Ishikawa (cell line): ENCODE results near the gene MTIF3.

Experiments used
- CEBPB ChIP-seq: IDR thresholded peaks from 2 replicates; pipeline ENCODE4 v1.6.1; 2012
- CREB1 ChIP-seq: IDR thresholded peaks from 2 replicates; pipeline ENCODE4 v1.6.1; 2012; ENCODE audit warnings: low read depth
- EGR1 ChIP-seq: IDR thresholded peaks from 2 replicates; pipeline ENCODE4 v1.6.1; 2012
- EP300 ChIP-seq: IDR thresholded peaks from 2 replicates; pipeline ENCODE4 v1.6.1; 2012; ENCODE audit warnings: borderline replicate concordance
- FOXM1 ChIP-seq: IDR thresholded peaks from 2 replicates; pipeline ENCODE4 v1.6.1; 2012; ENCODE audit warnings: low read depth, borderline replicate concordance
- NFIC ChIP-seq: IDR thresholded peaks from 2 replicates; pipeline ENCODE4 v1.6.1; 2012
- RAD21 ChIP-seq: IDR thresholded peaks from 2 replicates; pipeline ENCODE4 v1.6.1; 2012; ENCODE audit warnings: low read depth
- TAF1 ChIP-seq: IDR thresholded peaks from 2 replicates; pipeline ENCODE4 v1.6.1; 2012; ENCODE audit warnings: low read depth, mild to moderate bottlenecking
- TCF12 ChIP-seq: IDR thresholded peaks from 2 replicates; pipeline ENCODE4 v1.6.1; 2012; ENCODE audit warnings: low read depth
- TEAD4 ChIP-seq: IDR thresholded peaks from 2 replicates; pipeline ENCODE4 v1.6.1; 2012
- YY1 ChIP-seq: IDR thresholded peaks from 2 replicates; pipeline ENCODE4 v1.6.1; 2012; ENCODE audit warnings: low read depth
- ZBTB7A ChIP-seq: IDR thresholded peaks from 2 replicates; pipeline ENCODE4 v1.6.1; 2012; ENCODE audit warnings: low read depth
- TF ChIP-seq, protein P1 (sequence below): IDR thresholded peaks from 2 replicates; pipeline ENCODE4 v1.6.1; 2012; ENCODE audit warnings: low read depth, mild to moderate bottlenecking
- TF ChIP-seq, protein P2 (sequence below): IDR thresholded peaks from 2 replicates; pipeline ENCODE4 v1.6.1; 2012
- TF ChIP-seq, protein P3 (sequence below): IDR thresholded peaks from 2 replicates; pipeline ENCODE4 v1.6.1; 2012

The MTIF3 gene

DNA sequence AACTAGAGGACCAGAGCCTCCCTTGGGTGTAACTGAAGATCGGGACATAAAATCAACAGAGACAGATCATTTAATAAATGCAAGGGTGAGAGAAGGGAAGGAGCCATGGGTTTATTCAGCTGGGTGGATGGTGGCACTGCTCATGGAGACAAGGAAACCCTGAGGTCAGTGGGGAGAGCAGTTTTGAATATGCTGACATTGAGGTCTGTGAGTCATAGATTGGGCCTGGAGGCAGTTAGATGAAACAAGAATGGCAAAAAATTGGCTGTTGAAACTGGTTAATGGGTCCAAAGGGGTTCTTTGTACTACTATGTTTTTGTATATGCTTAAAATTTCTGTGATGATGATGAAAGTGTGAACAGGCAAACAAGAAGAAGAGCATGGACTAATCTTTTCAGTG is 31.0 kb downstream of the MTIF3 start:
- TF ChIP-seq RAD21, result no peak
- TF ChIP-seq, protein P1, sequence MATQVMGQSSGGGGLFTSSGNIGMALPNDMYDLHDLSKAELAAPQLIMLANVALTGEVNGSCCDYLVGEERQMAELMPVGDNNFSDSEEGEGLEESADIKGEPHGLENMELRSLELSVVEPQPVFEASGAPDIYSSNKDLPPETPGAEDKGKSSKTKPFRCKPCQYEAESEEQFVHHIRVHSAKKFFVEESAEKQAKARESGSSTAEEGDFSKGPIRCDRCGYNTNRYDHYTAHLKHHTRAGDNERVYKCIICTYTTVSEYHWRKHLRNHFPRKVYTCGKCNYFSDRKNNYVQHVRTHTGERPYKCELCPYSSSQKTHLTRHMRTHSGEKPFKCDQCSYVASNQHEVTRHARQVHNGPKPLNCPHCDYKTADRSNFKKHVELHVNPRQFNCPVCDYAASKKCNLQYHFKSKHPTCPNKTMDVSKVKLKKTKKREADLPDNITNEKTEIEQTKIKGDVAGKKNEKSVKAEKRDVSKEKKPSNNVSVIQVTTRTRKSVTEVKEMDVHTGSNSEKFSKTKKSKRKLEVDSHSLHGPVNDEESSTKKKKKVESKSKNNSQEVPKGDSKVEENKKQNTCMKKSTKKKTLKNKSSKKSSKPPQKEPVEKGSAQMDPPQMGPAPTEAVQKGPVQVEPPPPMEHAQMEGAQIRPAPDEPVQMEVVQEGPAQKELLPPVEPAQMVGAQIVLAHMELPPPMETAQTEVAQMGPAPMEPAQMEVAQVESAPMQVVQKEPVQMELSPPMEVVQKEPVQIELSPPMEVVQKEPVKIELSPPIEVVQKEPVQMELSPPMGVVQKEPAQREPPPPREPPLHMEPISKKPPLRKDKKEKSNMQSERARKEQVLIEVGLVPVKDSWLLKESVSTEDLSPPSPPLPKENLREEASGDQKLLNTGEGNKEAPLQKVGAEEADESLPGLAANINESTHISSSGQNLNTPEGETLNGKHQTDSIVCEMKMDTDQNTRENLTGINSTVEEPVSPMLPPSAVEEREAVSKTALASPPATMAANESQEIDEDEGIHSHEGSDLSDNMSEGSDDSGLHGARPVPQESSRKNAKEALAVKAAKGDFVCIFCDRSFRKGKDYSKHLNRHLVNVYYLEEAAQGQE, result no peak
- TF ChIP-seq YY1, result no peak
- TF ChIP-seq, protein P2, sequence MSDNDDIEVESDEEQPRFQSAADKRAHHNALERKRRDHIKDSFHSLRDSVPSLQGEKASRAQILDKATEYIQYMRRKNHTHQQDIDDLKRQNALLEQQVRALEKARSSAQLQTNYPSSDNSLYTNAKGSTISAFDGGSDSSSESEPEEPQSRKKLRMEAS, result no peak

DNA sequence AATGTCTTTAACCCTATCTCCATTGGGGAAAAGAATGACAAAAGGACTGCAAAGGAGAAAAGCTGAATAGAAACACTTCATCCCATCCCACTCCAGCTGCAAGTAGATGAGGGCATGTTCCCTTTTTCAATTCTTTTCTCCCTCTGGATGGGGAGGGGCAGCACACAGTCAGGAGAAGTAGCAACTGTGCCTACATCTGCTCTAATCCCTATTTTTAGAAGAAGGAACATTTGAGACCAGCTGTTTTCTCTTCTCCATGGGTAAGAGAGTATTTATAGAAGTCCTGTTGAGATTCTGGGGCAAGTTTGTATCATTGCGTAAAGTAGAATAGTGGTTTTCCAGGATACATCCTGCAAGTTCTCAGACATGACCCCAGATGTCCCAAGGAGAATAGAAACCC is 35.2 kb downstream of the MTIF3 start:
- TF ChIP-seq, protein P2, result no peak
- TF ChIP-seq TEAD4 (no peak), RAD21 (no peak), YY1 (no peak), CEBPB (no peak), NFIC (no peak), ZBTB7A (no peak), TCF12 (no peak), CREB1 (no peak), TAF1 (no peak), EP300 (no peak), EGR1 (no peak), FOXM1 (no peak)
- TF ChIP-seq, protein P1, result no peak
- TF ChIP-seq, protein P3, sequence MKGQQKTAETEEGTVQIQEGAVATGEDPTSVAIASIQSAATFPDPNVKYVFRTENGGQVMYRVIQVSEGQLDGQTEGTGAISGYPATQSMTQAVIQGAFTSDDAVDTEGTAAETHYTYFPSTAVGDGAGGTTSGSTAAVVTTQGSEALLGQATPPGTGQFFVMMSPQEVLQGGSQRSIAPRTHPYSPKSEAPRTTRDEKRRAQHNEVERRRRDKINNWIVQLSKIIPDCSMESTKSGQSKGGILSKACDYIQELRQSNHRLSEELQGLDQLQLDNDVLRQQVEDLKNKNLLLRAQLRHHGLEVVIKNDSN, result no peak

DNA sequence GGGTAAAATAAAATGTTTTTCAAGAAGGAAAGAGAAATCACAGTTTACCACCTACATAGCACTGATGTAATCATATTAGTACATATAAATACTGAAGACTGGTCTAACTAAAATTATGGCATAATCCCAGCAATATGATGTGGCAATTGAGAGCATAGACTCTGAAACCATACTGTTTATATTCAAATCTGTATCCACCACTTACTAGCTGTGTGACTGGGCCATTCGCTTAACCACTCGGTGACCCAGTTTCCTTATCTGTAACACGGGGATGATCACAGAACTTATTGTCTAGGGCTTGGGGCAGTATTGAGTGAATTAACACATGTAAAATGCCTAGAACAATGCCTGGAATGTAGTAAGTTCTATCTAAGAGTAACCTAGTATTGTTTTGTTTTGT is 39.0 kb downstream of the MTIF3 start:
- TF ChIP-seq RAD21, result no peak
- TF ChIP-seq, protein P2, result no peak
- no peak for TF ChIP-seq TAF1
- no peak for TF ChIP-seq TCF12
- no peak for TF ChIP-seq FOXM1
- no peak for TF ChIP-seq ZBTB7A
- TF ChIP-seq CEBPB, result no peak
- no peak for TF ChIP-seq NFIC

DNA sequence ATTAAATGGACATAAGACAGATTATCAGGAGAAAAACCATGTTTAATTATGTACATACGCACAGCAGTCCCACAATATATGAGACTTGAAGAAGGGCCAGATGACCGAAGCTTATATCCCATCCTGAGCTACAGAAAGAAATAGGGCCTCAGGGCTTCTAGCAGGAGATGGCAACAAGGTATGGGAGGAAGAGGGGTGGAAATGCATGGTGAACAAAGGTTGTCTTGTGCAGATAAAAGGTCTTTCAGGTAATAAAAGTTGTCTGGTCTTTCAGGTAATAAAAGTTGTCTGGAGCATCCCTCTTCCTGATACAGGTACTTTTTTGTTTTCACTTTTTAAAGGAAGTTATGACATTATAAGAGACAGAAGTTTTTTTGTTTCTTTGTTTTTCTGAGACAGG is 41.4 kb downstream of the MTIF3 start:
- no peak for TF ChIP-seq ZBTB7A
- TF ChIP-seq YY1, result no peak
- no peak for TF ChIP-seq TAF1
- TF ChIP-seq TEAD4, result no peak
- TF ChIP-seq, protein P3, result no peak
- TF ChIP-seq CEBPB, result no peak
- TF ChIP-seq TCF12, result no peak
- TF ChIP-seq EP300, result no peak
- no peak for TF ChIP-seq RAD21
- TF ChIP-seq, protein P2, result no peak
- no peak for TF ChIP-seq FOXM1
- no peak for TF ChIP-seq NFIC
- TF ChIP-seq, protein P1, result no peak
- no peak for TF ChIP-seq CREB1
- TF ChIP-seq EGR1, result no peak

DNA sequence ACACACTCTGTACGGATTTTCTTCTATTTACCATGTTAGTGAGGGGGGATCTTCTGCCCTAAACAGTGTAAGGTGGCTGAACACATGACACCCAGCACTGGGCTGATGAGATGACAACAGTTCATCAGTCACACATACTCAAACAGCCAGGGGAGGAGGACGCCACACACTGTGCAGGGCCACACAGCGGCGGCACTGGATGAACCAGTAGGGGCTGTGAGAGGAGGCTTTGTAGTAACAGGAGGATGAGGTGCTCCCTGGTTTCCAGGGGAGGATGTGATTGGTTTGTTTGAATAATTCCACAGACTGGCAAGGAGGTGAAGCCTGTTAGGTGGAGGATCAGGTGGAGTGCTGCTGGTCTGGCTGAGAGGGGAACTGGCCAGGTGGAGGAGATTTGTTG is 42.3 kb downstream of the MTIF3 start:
- TF ChIP-seq, protein P1, result no peak
- TF ChIP-seq RAD21, result no peak
- TF ChIP-seq, protein P2, result no peak
- no peak for TF ChIP-seq NFIC
- TF ChIP-seq YY1, result no peak
- no peak for TF ChIP-seq TEAD4
- TF ChIP-seq TCF12, result no peak
- TF ChIP-seq TAF1, result no peak
